Coronary artery (tissue), 2 donors: ENCODE results near the gene FHIT.

Source experiments
- DNase-seq: peaks from one replicate; pipeline ENCODE4 v3.0.0-alpha.2; 2017; ENCODE audit warnings: low spot score
- H3K27ac ChIP-seq, 2 donors: fragments of 200-600 bp; sonication (generic); one replicate each; pipeline ENCODE4 v1.5.1; 2016 to 2019
- H3K4me3 ChIP-seq: fragments of 200-600 bp; sonication (generic); 2 replicates; pipeline ENCODE4 v1.5.1; 2016; ENCODE audit warnings: mild to moderate bottlenecking, moderate library complexity
- TF ChIP-seq, protein P1 (sequence below): fragments of 200-600 bp; sonication (generic); IDR thresholded peaks from one replicate; pipeline ENCODE4 v1.5.1; 2019; ENCODE audit warnings: antibody characterized with exemption

Gene FHIT

DNA sequence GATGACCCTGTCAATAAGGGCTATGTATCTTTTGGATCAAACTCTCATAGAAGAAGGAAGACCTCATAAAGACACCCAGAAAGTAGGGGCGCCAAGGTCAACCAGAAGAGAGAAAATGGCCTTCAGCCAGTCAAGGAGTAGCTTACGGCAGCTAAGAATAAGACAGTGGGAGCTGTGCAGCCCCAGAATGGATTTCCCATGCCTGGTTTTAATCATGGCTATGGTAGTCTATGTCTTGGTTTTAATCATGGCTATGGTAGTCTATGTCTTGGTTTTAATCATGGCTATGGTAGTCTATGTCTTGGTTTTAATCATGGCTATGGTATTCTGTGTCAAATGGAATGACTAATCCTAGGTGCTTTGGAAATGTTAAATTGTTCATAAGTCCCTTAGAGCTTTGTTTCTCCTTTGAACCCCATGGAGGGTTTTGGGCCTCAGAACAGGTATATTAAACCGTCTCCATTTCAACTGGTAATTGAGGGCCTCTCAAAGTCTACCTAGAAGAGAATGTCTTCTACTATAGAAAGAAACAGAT lies 1459.4 kb downstream of the FHIT start:
- no peak overlapping the region for H3K4me3 ChIP-seq
- TF ChIP-seq, protein P1, sequence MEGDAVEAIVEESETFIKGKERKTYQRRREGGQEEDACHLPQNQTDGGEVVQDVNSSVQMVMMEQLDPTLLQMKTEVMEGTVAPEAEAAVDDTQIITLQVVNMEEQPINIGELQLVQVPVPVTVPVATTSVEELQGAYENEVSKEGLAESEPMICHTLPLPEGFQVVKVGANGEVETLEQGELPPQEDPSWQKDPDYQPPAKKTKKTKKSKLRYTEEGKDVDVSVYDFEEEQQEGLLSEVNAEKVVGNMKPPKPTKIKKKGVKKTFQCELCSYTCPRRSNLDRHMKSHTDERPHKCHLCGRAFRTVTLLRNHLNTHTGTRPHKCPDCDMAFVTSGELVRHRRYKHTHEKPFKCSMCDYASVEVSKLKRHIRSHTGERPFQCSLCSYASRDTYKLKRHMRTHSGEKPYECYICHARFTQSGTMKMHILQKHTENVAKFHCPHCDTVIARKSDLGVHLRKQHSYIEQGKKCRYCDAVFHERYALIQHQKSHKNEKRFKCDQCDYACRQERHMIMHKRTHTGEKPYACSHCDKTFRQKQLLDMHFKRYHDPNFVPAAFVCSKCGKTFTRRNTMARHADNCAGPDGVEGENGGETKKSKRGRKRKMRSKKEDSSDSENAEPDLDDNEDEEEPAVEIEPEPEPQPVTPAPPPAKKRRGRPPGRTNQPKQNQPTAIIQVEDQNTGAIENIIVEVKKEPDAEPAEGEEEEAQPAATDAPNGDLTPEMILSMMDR = no peak
- H3K27ac ChIP-seq = no peak overlapping the region
- no peak for DNase-seq

DNA sequence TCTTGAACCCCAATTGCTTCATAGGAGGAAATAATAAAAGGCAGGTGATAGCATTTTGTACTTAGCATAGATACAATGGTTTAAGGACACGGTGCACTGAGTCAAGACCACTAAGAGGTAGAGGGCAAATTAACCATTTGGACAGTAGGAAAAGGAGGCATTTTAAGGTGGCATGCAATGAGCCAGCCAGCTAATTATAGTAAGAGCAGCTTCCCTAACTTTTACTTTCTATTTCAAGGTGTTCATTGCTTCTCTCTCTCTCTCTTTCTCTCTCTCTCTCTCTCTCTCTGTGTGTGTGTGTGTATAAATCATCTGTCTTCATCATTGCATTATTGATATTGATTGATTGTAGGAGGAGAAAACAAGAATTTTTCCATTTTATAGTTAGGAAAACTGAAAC lies 1461.0 kb downstream of the FHIT start:
- TF ChIP-seq, protein P1 = no peak
- H3K4me3 ChIP-seq = no peak overlapping the region
- no peak overlapping the region for H3K27ac ChIP-seq
- no peak for DNase-seq

DNA sequence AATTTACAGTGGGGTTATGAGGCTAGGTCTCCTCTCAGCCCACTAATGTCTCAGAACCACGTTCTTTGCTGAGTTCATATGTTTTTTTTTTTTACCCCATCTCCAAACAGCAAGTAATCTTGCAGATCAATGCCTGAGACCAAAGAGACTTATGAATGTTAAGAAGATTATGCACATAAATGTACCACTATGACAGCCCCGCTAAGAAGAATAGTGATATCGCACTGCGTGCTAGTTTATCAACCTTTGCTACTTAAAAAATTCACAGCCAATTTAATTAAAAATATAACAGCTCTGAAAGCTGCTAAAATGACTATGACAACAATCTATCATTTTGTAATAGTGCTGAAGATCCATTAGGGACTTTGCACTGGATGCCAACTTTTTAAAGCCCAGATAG lies 1462.5 kb downstream of the FHIT start:
- Histone ChIP-seq H3K4me3 (no peak overlapping the region), H3K27ac (no peak overlapping the region)
- no peak for DNase-seq
- TF ChIP-seq, protein P1 = no peak

DNA sequence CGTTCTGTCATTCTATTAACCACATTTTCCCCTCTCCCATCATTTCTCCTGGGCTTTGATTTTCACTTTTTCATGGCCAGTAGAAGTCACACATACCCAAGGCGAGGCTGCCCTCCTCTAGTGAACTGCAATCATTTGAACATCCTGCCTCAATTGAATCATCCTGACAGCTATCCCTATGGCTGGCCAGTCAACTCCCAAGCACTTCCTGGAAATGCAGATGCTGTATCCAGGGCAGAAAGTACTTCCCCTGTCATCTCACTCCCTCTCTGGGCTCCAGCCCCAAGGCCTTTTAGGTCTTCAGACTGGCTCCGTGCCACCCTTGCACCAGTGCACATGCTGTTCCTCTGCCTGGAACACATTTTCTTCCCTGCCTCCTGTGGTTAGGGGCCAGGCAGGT lies 1463.1 kb downstream of the FHIT start:
- H3K27ac ChIP-seq = no peak overlapping the region
- no peak for DNase-seq
- H3K4me3 ChIP-seq = no peak overlapping the region
- TF ChIP-seq, protein P1 = no peak

DNA sequence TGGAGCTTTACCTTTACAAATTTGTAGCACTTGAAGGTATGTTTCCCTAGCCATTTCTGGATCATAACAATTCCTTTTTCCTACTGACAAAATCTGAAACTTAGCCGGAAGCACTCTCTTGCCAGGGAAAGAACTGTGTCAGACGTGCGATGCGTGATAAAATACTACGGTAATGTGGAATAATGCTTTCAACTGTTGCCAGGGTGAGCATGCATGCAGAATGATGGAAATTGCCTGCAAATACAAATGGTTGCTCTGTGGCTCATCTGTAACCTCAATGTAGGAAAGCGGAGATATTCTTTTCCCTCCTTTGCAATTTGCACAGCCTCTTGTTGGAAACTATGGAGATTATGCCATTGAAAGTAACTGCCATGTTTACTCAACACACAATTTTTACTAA lies 1464.9 kb downstream of the FHIT start:
- Histone ChIP-seq H3K4me3 (no peak overlapping the region), H3K27ac (no peak overlapping the region)
- TF ChIP-seq, protein P1 = no peak
- no peak for DNase-seq

DNA sequence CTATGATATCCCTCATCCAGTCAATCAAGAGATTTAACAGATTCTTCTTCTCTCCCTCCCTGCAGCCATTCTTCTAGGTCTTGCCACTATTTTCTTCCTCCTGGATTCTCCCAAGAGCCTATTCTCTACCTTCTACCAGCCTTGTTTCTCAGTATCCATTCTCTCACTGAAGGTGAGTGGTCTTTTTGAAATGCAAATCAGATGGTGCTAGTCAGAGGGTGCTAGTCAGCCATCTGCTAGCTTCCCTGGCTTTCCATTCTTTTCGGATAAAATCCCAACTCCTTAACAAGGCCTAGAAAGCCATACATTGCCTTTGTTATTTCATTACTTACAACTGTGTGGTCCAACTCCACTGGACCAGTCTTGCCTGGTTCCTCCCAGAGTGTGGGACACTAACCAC lies 1467.1 kb downstream of the FHIT start:
- TF ChIP-seq, protein P1 = no peak
- Histone ChIP-seq H3K27ac (no peak overlapping the region), H3K4me3 (no peak overlapping the region)
- DNase-seq = no peak

DNA sequence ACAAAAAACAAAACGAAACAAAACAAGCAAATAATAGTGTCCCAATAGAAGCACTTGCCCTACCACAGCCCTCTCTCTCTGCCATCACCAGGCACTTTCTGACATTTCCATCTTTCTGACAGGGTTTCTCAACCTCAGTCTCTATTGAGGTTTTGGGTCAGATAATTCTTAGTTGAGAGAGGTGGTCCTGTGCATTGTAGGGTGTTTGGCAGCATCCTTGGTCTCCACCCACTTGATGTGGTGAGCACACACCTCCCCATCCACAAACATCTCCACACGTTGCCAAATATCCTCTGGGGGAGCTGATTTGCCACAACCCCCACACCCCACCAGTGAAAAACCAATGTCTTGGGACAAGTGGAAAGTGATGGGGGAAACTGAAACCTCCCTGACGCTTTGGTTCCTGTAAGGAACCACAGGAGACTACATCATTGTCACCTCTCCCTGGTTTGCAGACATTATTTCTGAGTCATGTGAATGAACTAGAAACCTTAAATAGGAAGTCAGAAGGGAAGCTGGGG lies 1467.7 kb downstream of the FHIT start:
- TF ChIP-seq, protein P1 = no peak
- no peak for DNase-seq
- Histone ChIP-seq H3K4me3 (no peak overlapping the region), H3K27ac (no peak overlapping the region)
